DOHH2 (cell line): ENCODE data around the gene DNAAF3.

ENCODE experiments used
- H3F3A ChIP-seq: fragments of 200-600 bp; sonication (generic), shearing (Covaris generic); 2 replicates; pipeline ENCODE4 v1.6.0; 2016; ENCODE audit warnings: antibody characterized with exemption, mild to moderate bottlenecking; ENCODE audit not compliant: control insufficient read depth, insufficient read depth
- H3K27ac ChIP-seq: fragments of 200-600 bp; sonication (generic); 2 replicates; pipeline ENCODE4 v1.5.1; 2014; ENCODE audit warnings: low read depth, mild to moderate bottlenecking, low read length, moderate library complexity
- H3K27me3 ChIP-seq: fragments of 200-600 bp; sonication (generic); 2 replicates; pipeline ENCODE4 v1.6.1; 2014; ENCODE audit warnings: mild to moderate bottlenecking, low read length, mixed read lengths; ENCODE audit not compliant: control insufficient read depth
- H3K36me3 ChIP-seq: fragments of 200-600 bp; sonication (generic); 2 replicates; pipeline ENCODE4 v1.6.1; 2014; ENCODE audit warnings: mild to moderate bottlenecking, low read length, moderate library complexity, mixed read lengths; ENCODE audit not compliant: control insufficient read depth
- H3K4me1 ChIP-seq: fragments of 200-600 bp; sonication (generic); 2 replicates; pipeline ENCODE4 v1.6.1; 2014; ENCODE audit warnings: mild to moderate bottlenecking, low read length, mixed read lengths; ENCODE audit not compliant: control insufficient read depth
- H3K4me2 ChIP-seq: fragments of 200-600 bp; sonication (generic); 2 replicates; pipeline ENCODE4 v1.6.0; 2014; ENCODE audit warnings: mild to moderate bottlenecking, low read length, moderate library complexity
- H3K4me3 ChIP-seq: fragments of 200-600 bp; sonication (generic); 2 replicates; pipeline ENCODE4 v1.5.1; 2014; ENCODE audit warnings: mild to moderate bottlenecking, low read length, mixed read lengths
- H3K79me2 ChIP-seq: fragments of 200-600 bp; sonication (generic); 2 replicates; pipeline ENCODE4 v1.6.1; 2014; ENCODE audit warnings: mild to moderate bottlenecking, low read length, mixed read lengths; ENCODE audit not compliant: control insufficient read depth
- H3K9me2 ChIP-seq: fragments of 200-600 bp; sonication (generic); replicated peaks from 2 replicates; pipeline ENCODE4 v1.6.1; 2014; ENCODE audit warnings: mild to moderate bottlenecking, low read length, mixed read lengths; ENCODE audit not compliant: control insufficient read depth
- H3K9me3 ChIP-seq: fragments of 200-600 bp; sonication (generic); 2 replicates; pipeline ENCODE4 v1.6.1; 2014; ENCODE audit warnings: antibody characterized with exemption, low read length, mixed read lengths; ENCODE audit not compliant: control insufficient read depth, insufficient read depth
- H4K20me1 ChIP-seq: fragments of 200-600 bp; sonication (generic); 2 replicates; pipeline ENCODE4 v1.6.0; 2014; ENCODE audit warnings: low read depth, mild to moderate bottlenecking, antibody characterized with exemption, low read length, moderate library complexity; ENCODE audit not compliant: control insufficient read depth, insufficient read depth
- CTCF ChIP-seq: fragments of 200-600 bp; sonication (generic); IDR thresholded peaks from one replicate; pipeline ENCODE4 v1.5.1; 2014; ENCODE audit warnings: antibody characterized with exemption, mild to moderate bottlenecking, low read depth, low read length; ENCODE audit not compliant: poor library complexity, severe bottlenecking
- EZH2phosphoT487 ChIP-seq: fragments of 200-600 bp; sonication (generic); IDR thresholded peaks from 2 replicates; pipeline ENCODE4 v1.6.1; 2017; ENCODE audit warnings: borderline replicate concordance, mild to moderate bottlenecking, antibody characterized with exemption, low read length, moderate library complexity, mixed read lengths

The DNAAF3 gene

GRCh38 chr19:55169136-55169535 lies 2.7 kb upstream of the DNAAF3 start:
- no peaks in the 10 kb centered on the region for H3K9me2 ChIP-seq
- H3F3A ChIP-seq = no peaks in the 10 kb centered on the region
- no peaks in the 10 kb centered on the region for H3K36me3 ChIP-seq
- H3K27me3 ChIP-seq = peaks cover 14% of the 10 kb centered on the region
- no peak overlapping the region for H3K27ac ChIP-seq
- peaks cover 4% of the 10 kb centered on the region; the same call in 1 of the 2 replicates for H3K9me3 ChIP-seq
- H3K4me1 ChIP-seq = peaks cover 22% of the 10 kb centered on the region
- no peaks in the 10 kb centered on the region for H4K20me1 ChIP-seq
- no peak overlapping the region for H3K4me2 ChIP-seq
- H3K79me2 ChIP-seq = no peaks in the 10 kb centered on the region
- H3K4me3 ChIP-seq = no peak overlapping the region
- no peak for TF ChIP-seq CTCF

GRCh38 chr19:55165952-55166529 lies 372 bp downstream of the DNAAF3 start:
- Histone ChIP-seq H3K36me3 (no peaks in the 10 kb centered on the region), H3K27me3 (no peaks in the 10 kb centered on the region), H3K79me2 (no peaks in the 10 kb centered on the region), H3K27ac (no peak overlapping the region), H4K20me1 (no peaks in the 10 kb centered on the region), H3K9me3 (peaks cover 4% of the 10 kb centered on the region; the same call in 1 of the 2 replicates), H3K4me1 (peaks cover 13% of the 10 kb centered on the region), H3K4me2 (peak overlapping the region; percentile 51), H3K4me3 (peak overlapping the region; percentile 31; the same call in 1 of the 2 replicates), H3F3A (no peaks in the 10 kb centered on the region), H3K9me2 (no peaks in the 10 kb centered on the region)
- TF ChIP-seq CTCF (no peak), EZH2phosphoT487 (no peak)

- Histone ChIP-seq H3K27me3 (no peaks in the 10 kb centered on the region), H3K9me3 (no peaks in the 10 kb centered on the region), H3K27ac (no peak overlapping the region), H3K36me3 (no peaks in the 10 kb centered on the region), H3K9me2 (no peaks in the 10 kb centered on the region), H3K79me2 (no peaks in the 10 kb centered on the region), H3K4me3 (no peak overlapping the region), H4K20me1 (no peaks in the 10 kb centered on the region), H3K4me2 (no peak overlapping the region), H3F3A (no peaks in the 10 kb centered on the region), H3K4me1 (peaks cover 10% of the 10 kb centered on the region)
- TF ChIP-seq EZH2phosphoT487 (no peak), CTCF (no peak)
Observed at GRCh38 chr19:55161571-55162322, 4.7 kb downstream of the DNAAF3 start.
